Liver (tissue), 2 donors: ENCODE data around the gene GMEB2.

Source experiments
- TF ChIP-seq, protein P1 (sequence below): fragments of 150-350 bp; IDR thresholded peaks from 2 replicates; pipeline ENCODE4 v1.5.1; 2017; ENCODE audit warnings: improper control_type of control experiment, low read depth, low read length; ENCODE audit not compliant: missing input control
- TF ChIP-seq, protein P2 (sequence below): IDR thresholded peaks from 2 replicates; pipeline ENCODE4 v1.6.1; 2016; ENCODE audit warnings: antibody characterized with exemption, mild to moderate bottlenecking
- donor health status: healthy.

DNA sequence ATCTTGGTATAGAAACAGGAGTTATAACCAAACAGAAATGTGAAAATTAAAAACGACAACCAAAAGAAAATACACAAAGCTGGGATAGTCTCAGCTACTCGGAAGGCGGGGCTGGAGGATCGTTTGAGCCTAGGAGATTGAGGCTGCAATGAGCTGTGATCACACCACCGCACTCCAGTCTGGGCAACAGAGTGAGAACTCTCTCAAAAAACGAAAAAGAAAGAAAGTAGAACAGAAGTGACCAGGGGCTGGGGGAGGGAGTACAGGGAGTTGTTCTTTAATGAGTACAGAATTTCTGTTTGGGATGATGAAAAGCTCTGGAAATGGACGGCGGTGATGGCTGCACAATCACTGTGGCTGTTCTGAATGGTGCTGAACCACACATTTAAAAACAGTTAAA is 5.9 kb downstream of the GMEB2 start:
- TF ChIP-seq, protein P1, sequence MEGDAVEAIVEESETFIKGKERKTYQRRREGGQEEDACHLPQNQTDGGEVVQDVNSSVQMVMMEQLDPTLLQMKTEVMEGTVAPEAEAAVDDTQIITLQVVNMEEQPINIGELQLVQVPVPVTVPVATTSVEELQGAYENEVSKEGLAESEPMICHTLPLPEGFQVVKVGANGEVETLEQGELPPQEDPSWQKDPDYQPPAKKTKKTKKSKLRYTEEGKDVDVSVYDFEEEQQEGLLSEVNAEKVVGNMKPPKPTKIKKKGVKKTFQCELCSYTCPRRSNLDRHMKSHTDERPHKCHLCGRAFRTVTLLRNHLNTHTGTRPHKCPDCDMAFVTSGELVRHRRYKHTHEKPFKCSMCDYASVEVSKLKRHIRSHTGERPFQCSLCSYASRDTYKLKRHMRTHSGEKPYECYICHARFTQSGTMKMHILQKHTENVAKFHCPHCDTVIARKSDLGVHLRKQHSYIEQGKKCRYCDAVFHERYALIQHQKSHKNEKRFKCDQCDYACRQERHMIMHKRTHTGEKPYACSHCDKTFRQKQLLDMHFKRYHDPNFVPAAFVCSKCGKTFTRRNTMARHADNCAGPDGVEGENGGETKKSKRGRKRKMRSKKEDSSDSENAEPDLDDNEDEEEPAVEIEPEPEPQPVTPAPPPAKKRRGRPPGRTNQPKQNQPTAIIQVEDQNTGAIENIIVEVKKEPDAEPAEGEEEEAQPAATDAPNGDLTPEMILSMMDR: no peak
- TF ChIP-seq, protein P2, sequence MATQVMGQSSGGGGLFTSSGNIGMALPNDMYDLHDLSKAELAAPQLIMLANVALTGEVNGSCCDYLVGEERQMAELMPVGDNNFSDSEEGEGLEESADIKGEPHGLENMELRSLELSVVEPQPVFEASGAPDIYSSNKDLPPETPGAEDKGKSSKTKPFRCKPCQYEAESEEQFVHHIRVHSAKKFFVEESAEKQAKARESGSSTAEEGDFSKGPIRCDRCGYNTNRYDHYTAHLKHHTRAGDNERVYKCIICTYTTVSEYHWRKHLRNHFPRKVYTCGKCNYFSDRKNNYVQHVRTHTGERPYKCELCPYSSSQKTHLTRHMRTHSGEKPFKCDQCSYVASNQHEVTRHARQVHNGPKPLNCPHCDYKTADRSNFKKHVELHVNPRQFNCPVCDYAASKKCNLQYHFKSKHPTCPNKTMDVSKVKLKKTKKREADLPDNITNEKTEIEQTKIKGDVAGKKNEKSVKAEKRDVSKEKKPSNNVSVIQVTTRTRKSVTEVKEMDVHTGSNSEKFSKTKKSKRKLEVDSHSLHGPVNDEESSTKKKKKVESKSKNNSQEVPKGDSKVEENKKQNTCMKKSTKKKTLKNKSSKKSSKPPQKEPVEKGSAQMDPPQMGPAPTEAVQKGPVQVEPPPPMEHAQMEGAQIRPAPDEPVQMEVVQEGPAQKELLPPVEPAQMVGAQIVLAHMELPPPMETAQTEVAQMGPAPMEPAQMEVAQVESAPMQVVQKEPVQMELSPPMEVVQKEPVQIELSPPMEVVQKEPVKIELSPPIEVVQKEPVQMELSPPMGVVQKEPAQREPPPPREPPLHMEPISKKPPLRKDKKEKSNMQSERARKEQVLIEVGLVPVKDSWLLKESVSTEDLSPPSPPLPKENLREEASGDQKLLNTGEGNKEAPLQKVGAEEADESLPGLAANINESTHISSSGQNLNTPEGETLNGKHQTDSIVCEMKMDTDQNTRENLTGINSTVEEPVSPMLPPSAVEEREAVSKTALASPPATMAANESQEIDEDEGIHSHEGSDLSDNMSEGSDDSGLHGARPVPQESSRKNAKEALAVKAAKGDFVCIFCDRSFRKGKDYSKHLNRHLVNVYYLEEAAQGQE: no peak
